Fibroblast of peridontal ligament (primary cell): ENCODE results near the gene TUSC7.

ENCODE experiments used
- DNase-seq: peaks from one replicate; pipeline ENCODE4 v3.0.0-alpha.2; 2010; ENCODE audit errors: extremely low read depth

TUSC7 gene

DNA sequence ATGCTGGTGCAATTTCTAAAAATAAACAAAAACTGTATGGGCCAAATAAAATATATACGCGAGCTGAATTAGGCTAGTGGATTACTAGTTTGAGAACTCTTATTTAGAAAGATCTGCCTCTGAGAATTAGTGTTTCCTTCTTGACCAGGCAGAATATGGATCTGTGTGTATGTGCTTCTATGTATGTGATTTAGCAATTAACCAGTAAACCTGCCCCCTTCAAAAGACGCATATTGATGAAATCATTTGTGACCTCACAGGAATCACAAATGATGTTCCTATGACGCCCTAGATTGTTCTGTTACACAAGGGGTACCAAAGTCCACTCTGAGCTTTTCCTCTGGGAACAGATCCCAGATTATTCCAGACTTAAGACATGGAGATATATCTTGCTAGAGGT is at the start of gene TUSC7:
Gene TUSC7, plus strand, starts transcription at position 301 of the 400 bp plus-strand sequence.
- no peak for DNase-seq

DNA sequence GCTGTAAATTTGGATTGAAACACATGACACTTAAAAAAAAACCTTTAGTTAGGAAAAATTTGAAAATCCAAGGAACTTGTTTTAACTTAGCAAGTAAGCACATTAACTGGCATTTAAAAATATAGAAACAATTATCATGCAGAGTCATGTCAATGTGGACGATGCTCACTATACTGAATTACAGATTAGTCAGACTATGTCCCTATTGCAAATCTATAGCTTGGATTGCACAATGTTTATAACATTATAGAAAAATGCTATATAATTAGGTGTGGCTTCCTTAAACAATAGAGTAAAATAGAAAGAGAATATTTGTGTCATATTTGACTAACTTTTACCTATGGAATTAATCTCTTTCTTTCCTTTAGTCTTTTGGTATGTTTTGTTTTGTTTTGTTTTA is 48.4 kb upstream of the TUSC7 start:
- DNase-seq: no peak

GRCh38 chr3:116663161-116664110 is 46.1 kb upstream of the TUSC7 start:
- no peak for DNase-seq

DNA sequence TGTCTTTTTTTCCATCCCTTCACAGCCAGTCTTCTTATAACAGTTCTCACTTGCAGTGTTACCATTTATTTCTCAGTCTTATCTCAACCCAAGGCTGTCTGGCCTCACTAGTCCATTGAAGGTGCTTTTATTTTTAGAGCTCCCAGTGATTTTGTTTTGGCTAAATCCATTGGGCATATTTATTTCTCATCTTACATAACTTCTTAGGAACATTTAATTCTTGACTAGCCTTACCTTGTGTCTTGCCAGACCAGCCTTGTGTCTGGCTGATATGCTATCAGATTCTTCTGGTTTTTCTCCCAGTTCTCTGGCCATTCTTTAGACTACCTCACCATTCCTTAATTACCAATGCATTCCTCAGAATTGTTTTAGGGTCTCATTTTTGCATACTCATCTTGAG is 42.3 kb upstream of the TUSC7 start:
- no peak for DNase-seq

GRCh38 chr3:116667791-116668190 is 41.8 kb upstream of the TUSC7 start:
- DNase-seq: peak; percentile 12

DNA sequence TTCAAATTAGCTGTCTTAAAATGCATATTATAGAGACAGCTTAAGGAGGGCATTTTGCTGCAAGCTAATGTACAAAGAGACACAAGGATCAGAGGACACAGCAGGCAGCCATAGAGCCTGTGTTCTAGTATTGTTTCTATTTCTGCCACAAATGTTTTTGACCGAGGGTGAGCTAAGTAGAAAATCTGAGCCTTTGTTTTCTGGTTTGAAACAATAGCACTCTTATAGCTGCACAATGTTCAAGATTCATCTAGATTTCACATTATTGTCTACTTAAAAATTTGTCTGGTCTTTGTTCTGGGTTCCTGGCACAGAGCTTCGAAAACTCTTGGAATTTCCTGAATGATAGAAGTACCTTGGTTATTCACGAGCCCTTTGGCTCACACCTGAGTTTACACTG is 40.0 kb upstream of the TUSC7 start:
- DNase-seq: no peak

DNA sequence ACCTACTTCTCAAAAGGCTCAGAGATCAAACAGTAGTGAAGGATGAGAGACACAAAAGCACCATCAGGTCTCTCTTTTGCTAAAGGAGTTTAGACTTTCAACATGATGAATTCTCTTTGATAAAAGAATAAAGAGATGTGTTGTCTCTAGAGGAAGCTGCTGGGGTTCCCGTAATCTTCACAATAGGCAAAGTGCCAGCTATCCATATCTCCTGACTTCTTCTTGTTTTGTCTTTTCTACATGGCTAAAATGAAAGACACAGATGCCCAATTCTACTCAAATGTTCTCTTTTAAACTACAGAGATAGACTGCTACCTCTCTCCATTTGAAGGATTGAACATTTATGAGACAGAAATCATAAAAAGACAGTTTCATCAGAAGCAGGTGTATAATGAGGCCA is 38.4 kb upstream of the TUSC7 start:
- no peak for DNase-seq

DNA sequence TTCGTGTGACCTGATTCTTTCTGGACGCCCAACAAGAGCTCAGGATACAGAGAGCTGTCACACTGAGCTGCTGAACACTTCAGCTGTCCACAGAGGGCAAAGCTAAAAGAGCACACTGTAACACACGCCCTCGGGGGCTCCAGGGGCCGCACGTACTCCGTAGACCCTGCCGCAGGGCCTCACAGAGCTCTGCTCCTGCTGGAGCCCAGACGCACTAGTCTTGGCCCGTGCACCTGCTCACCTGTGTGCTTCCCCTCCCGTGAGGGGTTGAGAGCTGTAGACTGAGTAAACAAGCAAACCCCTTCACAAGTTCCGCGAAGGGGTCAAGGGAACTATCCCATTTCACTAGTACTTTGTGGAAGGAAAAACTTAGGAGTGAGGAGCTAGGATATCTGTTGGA is 30.7 kb upstream of the TUSC7 start:
- no peak for DNase-seq

- no peak for DNase-seq
Observed at GRCh38 chr3:116691041-116691440, 18.5 kb upstream of the TUSC7 start.

DNA sequence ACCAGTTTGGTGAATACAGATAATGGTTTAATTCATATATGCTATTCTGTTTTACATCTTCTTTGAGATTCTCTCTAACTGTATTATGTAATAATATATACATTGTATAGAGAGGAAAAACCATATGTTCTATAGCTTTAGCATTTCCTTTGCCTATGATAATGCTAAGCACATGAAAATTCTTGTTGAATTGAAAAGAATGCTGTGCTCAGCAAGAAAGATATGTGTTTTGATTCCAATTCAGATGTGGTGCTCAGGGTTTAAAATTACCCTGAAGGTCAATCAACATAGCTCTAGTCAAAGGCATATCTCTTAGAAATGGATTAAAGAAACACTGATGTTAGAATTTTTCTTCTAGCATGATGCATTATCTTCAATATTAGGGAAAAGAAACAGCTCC is 8.5 kb upstream of the TUSC7 start:
- no peak for DNase-seq

GRCh38 chr3:116702334-116702733 is 7.2 kb upstream of the TUSC7 start:
- no peak for DNase-seq

GRCh38 chr3:116707531-116707930 is 2.0 kb upstream of the TUSC7 start:
- no peak for DNase-seq

DNA sequence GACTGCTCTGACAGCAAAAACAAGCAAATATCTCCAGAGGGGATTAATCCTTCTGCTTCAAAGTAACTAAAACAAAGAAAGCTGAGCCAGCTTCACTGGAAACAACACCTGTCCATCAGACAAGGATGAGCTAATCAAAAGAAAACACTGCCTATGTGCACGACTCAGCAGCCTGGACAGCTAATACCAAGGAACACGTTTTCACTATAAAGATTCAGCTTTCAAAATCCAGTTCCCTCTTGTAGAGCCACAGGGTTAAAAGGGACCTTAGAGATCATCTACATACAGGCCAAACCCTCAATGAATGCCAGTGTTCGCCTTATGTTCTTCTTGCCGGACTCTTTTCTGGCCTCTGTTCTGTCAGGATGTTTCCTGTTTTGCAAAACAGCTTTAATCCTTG is 6.9 kb downstream of the TUSC7 start:
- no peak for DNase-seq

- no peak for DNase-seq
Observed at GRCh38 chr3:116717566-116717965, 8.0 kb downstream of the TUSC7 start.

DNA sequence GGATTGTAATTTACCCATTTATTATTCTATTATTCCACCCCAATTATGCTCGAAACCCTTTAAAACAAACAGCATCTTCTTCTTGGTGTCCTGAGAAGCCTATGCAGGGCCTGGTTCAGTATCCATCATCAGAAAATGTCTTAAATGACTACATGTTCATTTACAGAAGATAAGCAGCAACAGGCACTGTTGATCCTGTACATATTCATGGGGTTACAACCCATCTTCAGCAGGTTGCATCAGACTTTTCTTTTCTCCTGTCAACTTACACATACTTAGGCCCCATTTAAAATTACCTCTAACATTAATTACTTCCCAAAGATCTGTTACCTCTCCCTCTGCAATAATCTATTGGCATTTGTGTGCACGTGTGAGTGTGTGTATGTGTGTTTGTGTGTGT is 18.9 kb downstream of the TUSC7 start:
- no peak for DNase-seq

DNA sequence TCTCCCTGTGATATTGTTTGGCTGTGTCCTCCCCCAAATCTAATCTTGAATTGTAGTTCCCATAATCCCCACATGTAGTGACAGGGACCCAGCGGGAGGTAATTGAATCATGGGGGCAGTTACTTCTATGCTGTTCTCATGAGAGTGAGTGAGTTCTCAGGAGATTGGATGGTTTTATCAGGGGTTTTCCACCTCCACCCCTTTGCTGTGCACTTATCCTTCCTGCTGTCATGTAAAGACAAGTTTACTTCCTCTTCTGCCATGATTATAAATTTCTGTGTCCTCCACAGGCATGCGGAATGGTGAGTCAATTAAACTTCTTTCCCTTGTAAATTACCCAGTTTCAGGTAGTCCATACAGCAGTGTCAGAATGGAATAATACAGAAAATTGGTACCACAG is 24.7 kb downstream of the TUSC7 start:
- DNase-seq: no peak

DNA sequence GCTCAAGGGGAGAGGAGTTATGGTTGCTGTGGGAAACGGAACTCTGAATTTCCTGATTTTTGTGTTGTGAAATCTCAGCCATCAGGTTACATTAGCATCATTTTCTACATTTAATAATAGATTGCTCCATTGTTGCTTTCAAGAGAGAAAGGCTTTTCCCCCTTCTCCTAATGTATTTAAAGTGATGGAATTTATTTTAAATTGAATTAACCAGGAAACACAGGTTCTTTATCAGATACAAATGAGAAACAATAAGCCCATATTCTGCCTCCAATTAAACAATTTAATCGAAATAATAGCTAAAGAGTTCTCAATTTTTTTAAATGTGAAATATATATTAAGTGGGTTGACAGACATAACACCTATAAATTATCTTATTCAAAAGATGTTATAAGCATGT is 30.1 kb downstream of the TUSC7 start:
- DNase-seq: no peak

DNA sequence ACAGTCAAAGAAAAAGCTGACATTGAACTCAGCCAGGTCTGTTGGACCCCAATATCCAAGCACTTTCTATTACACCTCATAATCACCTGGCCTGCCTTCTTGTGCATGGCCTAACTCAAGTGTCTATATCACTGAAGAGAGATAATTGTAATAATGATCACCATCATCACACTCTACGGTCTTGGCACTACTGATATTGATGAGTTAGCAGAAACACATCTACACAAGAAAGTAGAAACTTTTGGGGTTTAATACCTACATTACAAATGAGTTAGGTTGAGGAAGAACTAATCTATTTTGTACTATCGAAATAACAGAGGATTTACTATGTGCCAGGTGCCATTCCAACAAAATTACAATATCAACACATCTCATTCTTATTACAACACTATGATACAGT is 30.7 kb downstream of the TUSC7 start:
- DNase-seq: no peak

GRCh38 chr3:116741467-116741866 is 31.9 kb downstream of the TUSC7 start:
- DNase-seq: no peak

GRCh38 chr3:116743062-116743461 is 33.5 kb downstream of the TUSC7 start:
- DNase-seq: no peak

GRCh38 chr3:116749388-116749787 is 39.8 kb downstream of the TUSC7 start:
- no peak for DNase-seq

DNA sequence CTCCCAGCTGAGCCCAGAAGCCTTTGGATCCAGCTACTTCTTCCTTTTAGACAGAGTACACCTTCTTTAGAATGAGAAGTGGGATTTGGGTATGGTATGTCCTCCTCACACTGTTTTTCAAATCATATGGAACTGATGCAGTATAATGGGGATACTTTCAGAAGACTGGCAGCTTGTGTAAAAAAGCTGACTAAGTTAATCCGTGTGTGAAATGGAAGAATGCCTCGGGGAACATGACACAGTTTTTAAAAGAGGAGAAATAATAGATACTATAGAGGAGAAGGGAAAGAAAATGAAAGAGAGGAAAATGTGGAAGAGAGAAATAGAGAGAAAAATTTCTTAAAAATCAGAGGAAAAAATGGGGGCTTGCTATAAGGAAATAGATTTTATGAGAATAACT is 47.7 kb downstream of the TUSC7 start:
- DNase-seq: no peak

DNA sequence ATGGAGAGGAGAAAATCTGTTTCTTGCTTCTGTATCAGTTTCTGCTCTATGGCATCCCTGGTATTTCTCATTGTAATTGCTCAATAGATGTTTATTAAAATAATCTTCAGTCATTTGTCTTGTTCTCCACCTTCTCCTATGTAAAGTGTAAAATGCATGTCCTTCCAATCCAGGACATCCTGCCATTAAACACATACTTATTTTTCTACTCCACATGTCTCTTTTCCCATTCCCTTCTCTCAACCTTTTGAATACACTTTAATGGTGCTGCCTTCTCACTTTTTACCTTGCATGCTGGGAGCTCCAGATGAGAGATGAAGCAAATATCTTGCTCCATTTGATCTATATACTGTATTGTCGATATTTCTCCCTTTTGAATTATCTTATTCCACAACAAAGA is 49.7 kb downstream of the TUSC7 start:
- DNase-seq: no peak
